Mesendoderm (in vitro differentiated cells): ENCODE data around the gene TRAPPC8. TPM values are rescaled to one million over a fixed set of nuclear protein-coding genes. Genes with fewer than 3 reads are reported as not detected.

Source experiments
- DNase-seq: peaks from one replicate; pipeline ENCODE4 v3.0.0; 2013
- H2AK5ac ChIP-seq: 2 replicates; pipeline ENCODE4 v1.6.1; 2013; ENCODE audit warnings: low read length, inconsistent platforms
- H2BK120ac ChIP-seq: 2 replicates; pipeline ENCODE4 v1.6.1; 2013; ENCODE audit warnings: low read depth, mild to moderate bottlenecking, low read length, moderate library complexity, mixed read lengths
- H2BK15ac ChIP-seq: replicated peaks from 2 replicates; pipeline ENCODE4 v1.6.1; 2013; ENCODE audit warnings: low read depth, mild to moderate bottlenecking, moderate library complexity
- H2BK5ac ChIP-seq: 2 replicates; pipeline ENCODE4 v1.6.1; 2013; ENCODE audit warnings: low read length, inconsistent platforms
- H3K18ac ChIP-seq: 2 replicates; pipeline ENCODE4 v1.6.1; 2013; ENCODE audit warnings: mild to moderate bottlenecking, low read length, mixed read lengths
- H3K23ac ChIP-seq: one replicate; pipeline ENCODE4 v1.6.1; 2013; ENCODE audit warnings: low read length
- H3K27ac ChIP-seq: 2 replicates; pipeline ENCODE4 v1.5.1; 2013; ENCODE audit warnings: low read depth, mild to moderate bottlenecking, inconsistent platforms, low read length, moderate library complexity
- H3K27me3 ChIP-seq: 2 replicates; pipeline ENCODE4 v1.6.1; 2013; ENCODE audit warnings: low read length, control low read depth, mild to moderate bottlenecking, inconsistent platforms; ENCODE audit not compliant: insufficient read depth, poor library complexity
- H3K36me3 ChIP-seq: 2 replicates; pipeline ENCODE4 v1.6.1; 2013; ENCODE audit warnings: low read length, inconsistent platforms; ENCODE audit not compliant: control insufficient read depth, insufficient read depth
- H3K4ac ChIP-seq: one replicate; pipeline ENCODE4 v1.6.1; 2013; ENCODE audit warnings: low read depth, mild to moderate bottlenecking, low read length, moderate library complexity
- H3K4me1 ChIP-seq: 2 replicates; pipeline ENCODE4 v1.6.1; 2013; ENCODE audit warnings: low read depth, low read length, inconsistent platforms; ENCODE audit not compliant: control insufficient read depth
- H3K4me2 ChIP-seq: 2 replicates; pipeline ENCODE4 v1.6.1; 2013; ENCODE audit warnings: low read length
- H3K4me3 ChIP-seq: 2 replicates; pipeline ENCODE4 v1.5.1; 2013; ENCODE audit warnings: mild to moderate bottlenecking, low read length
- H3K56ac ChIP-seq: one replicate; pipeline ENCODE4 v1.6.1; 2013; ENCODE audit warnings: low read length
- H3K79me1 ChIP-seq: 2 replicates; pipeline ENCODE4 v1.6.1; 2013; ENCODE audit warnings: low read length, inconsistent platforms
- H3K79me2 ChIP-seq: 2 replicates; pipeline ENCODE4 v1.6.1; 2013; ENCODE audit warnings: mild to moderate bottlenecking, low read length; ENCODE audit not compliant: control insufficient read depth, insufficient read depth
- H3K9ac ChIP-seq: 2 replicates; pipeline ENCODE4 v1.6.1; 2013; ENCODE audit warnings: low read length, inconsistent platforms
- H4K5ac ChIP-seq: one replicate; pipeline ENCODE4 v1.6.1; 2013; ENCODE audit warnings: low read length
- H4K8ac ChIP-seq: one replicate; pipeline ENCODE4 v1.6.1; 2013; ENCODE audit warnings: low read depth, mild to moderate bottlenecking, control low read depth, low read length, moderate library complexity
- WGBS: extraction: QIAGEN DNeasy Blood & Tissue Kit; methylation state at CpG from one replicate; pipeline ENCODE4 v1.1.7; 2013; ENCODE audit warnings: low lambda C conversion rate, missing lambda C conversion rate; ENCODE audit not compliant: insufficient coverage; ENCODE audit errors: extremely low coverage; 5-methylcytosine and 5-hydroxymethylcytosine counted together
- small RNA-seq: library from polyadenylated mRNA; stranded (forward); fragments of <200 nt; extraction: miRNeasy Mini kit (QIAGEN cat#:217004); gene quantifications from one replicate; pipeline ENCODE3, GENCODE V24; 2013; ENCODE audit not compliant: insufficient read depth

Gene TRAPPC8

DNA sequence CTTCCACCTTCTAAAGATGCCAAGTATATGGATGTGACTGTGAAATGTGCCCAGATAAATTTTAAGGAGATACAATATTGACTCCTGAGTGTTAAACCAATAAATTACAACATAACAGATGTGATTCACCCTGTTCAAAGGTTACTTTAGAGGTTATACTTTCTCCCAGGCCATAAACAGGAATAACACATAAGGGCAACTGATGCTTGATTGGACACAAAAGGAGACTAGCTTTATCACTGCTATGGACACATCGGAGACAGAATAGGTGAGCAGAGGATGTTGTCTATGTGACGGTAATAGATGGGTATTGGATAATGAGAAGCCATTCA lies 150.4 kb downstream of the TRAPPC8 start:
- H3K4ac ChIP-seq, result no peak overlapping the region
- no peak overlapping the region for H2BK120ac ChIP-seq
- H3K79me1 ChIP-seq, result no peaks in the 10 kb centered on the region
- no peak overlapping the region for H3K18ac ChIP-seq
- WGBS, result no CpG with 5 or more reads among the region's 2 CpGs
- no peak overlapping the region for H2BK5ac ChIP-seq
- no peak overlapping the region for H4K5ac ChIP-seq
- H3K27ac ChIP-seq, result no peak overlapping the region
- H3K4me2 ChIP-seq, result no peak overlapping the region
- no peak overlapping the region for H3K4me3 ChIP-seq
- no peaks in the 10 kb centered on the region for H3K79me2 ChIP-seq
- no peak for DNase-seq
- no peak overlapping the region for H3K9ac ChIP-seq
- H3K4me1 ChIP-seq, result no peaks in the 10 kb centered on the region
- no peak overlapping the region for H4K8ac ChIP-seq
- no peak overlapping the region for H3K56ac ChIP-seq
- no peak overlapping the region for H2AK5ac ChIP-seq
- no peak overlapping the region for H2BK15ac ChIP-seq
- no peaks in the 10 kb centered on the region for H3K27me3 ChIP-seq
- no peak overlapping the region for H3K23ac ChIP-seq
- no peaks in the 10 kb centered on the region for H3K36me3 ChIP-seq

DNA sequence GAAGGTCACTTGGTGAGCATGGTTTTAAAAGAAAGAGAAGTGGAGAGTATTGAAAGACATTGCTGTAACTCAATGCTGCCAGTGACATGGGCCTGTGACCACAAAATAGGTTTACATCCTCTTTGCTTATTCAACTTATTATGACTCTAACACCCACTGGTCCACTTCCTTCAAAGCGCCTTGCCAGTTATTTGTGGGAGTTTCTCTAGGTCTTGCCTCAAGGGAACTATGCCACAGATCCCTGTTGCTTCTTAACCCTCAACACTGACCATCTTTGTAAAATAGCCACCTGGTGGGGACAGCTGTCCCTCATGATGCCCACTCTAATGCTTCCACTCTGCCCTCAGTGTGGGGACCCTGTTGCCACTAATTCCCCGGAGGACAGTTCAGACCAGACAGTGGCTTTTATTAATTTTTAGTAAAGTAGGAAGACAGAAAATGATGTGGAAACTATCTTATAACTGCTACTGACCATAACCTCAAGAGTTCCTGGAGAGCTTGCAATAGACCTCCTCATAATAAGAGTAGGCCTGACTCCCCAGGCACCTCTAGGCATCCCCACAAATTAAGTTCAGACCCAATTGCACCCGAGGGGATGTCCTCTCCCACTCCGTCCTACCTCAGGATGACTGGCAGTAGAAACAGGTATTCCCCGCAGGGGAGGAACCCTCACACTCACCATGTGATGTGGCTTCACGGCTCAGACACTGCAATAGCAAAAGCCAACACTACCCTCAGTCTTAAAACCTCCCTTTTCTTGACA lies 150.9 kb downstream of the TRAPPC8 start:
- Histone ChIP-seq H2AK5ac (no peak overlapping the region), H3K56ac (no peak overlapping the region), H3K27ac (no peak overlapping the region), H3K4ac (no peak overlapping the region), H2BK120ac (no peak overlapping the region), H3K36me3 (no peaks in the 10 kb centered on the region), H3K79me2 (no peaks in the 10 kb centered on the region), H3K79me1 (no peaks in the 10 kb centered on the region), H2BK5ac (no peak overlapping the region), H3K4me3 (no peak overlapping the region), H3K9ac (no peak overlapping the region), H3K4me1 (no peaks in the 10 kb centered on the region), H4K8ac (no peak overlapping the region), H3K18ac (no peak overlapping the region), H3K23ac (no peak overlapping the region), H3K27me3 (no peaks in the 10 kb centered on the region), H3K4me2 (no peak overlapping the region), H4K5ac (no peak overlapping the region), H2BK15ac (no peak overlapping the region)
- DNase-seq, result no peak
- WGBS, result no CpG with 5 or more reads among the region's 6 CpGs

GRCh38 chr18:31789409-31789808 lies 153.5 kb downstream of the TRAPPC8 start:
- Histone ChIP-seq H3K36me3 (no peaks in the 10 kb centered on the region), H2AK5ac (no peak overlapping the region), H3K4me1 (no peaks in the 10 kb centered on the region), H3K79me2 (no peaks in the 10 kb centered on the region), H3K27me3 (no peaks in the 10 kb centered on the region), H3K4me3 (no peak overlapping the region), H3K27ac (no peak overlapping the region), H2BK5ac (no peak overlapping the region), H3K79me1 (no peaks in the 10 kb centered on the region), H3K56ac (no peak overlapping the region), H3K4ac (no peak overlapping the region), H2BK15ac (no peak overlapping the region), H4K8ac (no peak overlapping the region), H2BK120ac (no peak overlapping the region), H4K5ac (no peak overlapping the region), H3K18ac (no peak overlapping the region), H3K9ac (no peak overlapping the region), H3K4me2 (no peak overlapping the region), H3K23ac (no peak overlapping the region)
- no CpG with 5 or more reads among the region's 10 CpGs for WGBS
- no peak for DNase-seq

DNA sequence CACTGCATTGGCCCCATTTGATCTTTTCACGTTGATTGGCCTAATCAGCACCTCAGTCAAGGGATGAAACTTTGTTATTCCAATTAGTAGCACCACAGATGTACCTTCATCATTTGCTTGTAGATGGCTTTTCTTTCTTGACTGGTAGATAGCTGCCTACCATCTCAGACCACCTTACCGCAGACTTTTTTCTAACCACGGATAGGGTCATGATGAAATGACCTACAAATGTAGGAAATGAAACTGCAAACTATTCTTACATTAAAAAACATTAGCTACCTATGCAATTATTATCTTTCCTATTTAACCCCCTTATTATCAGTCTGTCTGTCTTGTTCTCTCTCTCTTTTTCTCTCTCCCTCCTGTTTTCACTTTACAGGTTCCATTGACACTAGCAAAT lies 159.9 kb downstream of the TRAPPC8 start:
- Histone ChIP-seq H2BK120ac (no peak overlapping the region), H2BK15ac (no peak overlapping the region), H3K4me2 (no peak overlapping the region), H2AK5ac (no peak overlapping the region), H3K36me3 (no peaks in the 10 kb centered on the region), H2BK5ac (no peak overlapping the region), H3K4me1 (no peaks in the 10 kb centered on the region), H3K4me3 (no peak overlapping the region), H3K27ac (no peak overlapping the region), H3K56ac (no peak overlapping the region), H4K8ac (no peak overlapping the region), H3K79me2 (no peaks in the 10 kb centered on the region), H3K27me3 (no peaks in the 10 kb centered on the region), H3K4ac (no peak overlapping the region), H3K18ac (no peak overlapping the region), H3K23ac (no peak overlapping the region), H3K79me1 (no peaks in the 10 kb centered on the region), H4K5ac (no peak overlapping the region), H3K9ac (no peak overlapping the region)
- DNase-seq, result no peak
- no CpG with 5 or more reads among the region's 3 CpGs for WGBS

Small RNA genes within 50 kb of the gene (small RNA-seq; reads per million reads assigned to genes)
- gene RNU6-1050P, result not detected
